ENCODE results near the gene NKD1. TPM values are rescaled to one million over a fixed set of nuclear protein-coding genes. Genes with fewer than 3 reads are reported as not detected.

The NKD1 gene
- polyA plus RNA-seq, 3 donors, result 0.01 TPM; not detected in 2

DNA sequence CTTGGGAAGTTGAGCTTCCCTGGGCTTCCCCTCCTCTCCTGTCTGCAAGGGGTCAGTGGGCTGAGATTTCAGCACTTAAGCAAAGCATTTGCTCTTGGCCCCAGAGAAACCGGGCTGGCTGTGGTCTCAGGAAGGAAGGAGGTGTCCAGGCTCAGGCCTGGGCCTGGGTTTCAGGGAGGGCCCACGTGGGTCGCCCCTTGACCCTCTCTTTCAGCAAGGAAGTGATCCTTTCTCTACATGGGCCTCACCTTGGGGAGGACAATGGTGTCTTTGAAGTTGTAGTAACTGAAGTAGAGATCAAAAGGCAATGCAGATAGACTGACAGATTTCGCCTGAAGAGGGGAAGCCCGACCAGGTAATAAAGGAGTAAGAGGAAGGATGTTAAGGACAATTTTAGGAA, 147.9 kb downstream of the NKD1 start:
- Histone ChIP-seq H3K9ac (ENCODE audit: insufficient read depth, low read length, poor library complexity, severe bottlenecking) (peak overlapping the region; percentile 95), H3K4me3 (replicated peaks in 1 of 3; ENCODE audit: low read depth in 2 of 3, low read length in 3 of 3) (peak overlapping the region; percentile 11 to 95 (median 32)), H3K4me1 (ENCODE audit: control insufficient read depth in 1 of 2, insufficient read depth in 2 of 2, low read length in 2 of 2) (peaks cover 71 to 83% of the 10 kb centered on the region in 2 donors), H3K36me3 (replicated peaks in 1 of 2; ENCODE audit: control insufficient read depth in 1 of 2, insufficient read depth in 2 of 2, low read length in 2 of 2) (peaks cover 20 to 24% of the 10 kb centered on the region in 2 donors), H4K20me1 (ENCODE audit: insufficient read depth, low read length) (peaks cover 28% of the 10 kb centered on the region), H3K9me3 (replicated peaks in 1 of 2; ENCODE audit: control insufficient read depth in 1 of 2, insufficient read depth in 1 of 2, low read length in 2 of 2) (no peaks in the 10 kb centered on the region), H3K79me2 (ENCODE audit: insufficient read depth, low read length) (peaks cover 89% of the 10 kb centered on the region), H3K27me3 (ENCODE audit: control insufficient read depth in 2 of 2, insufficient read depth in 2 of 2, low read length in 2 of 2) (no peaks in the 10 kb centered on the region), H3K4me2 (replicated peaks; ENCODE audit: extremely low read depth, low read length, poor library complexity, severe bottlenecking) (peak overlapping the region; percentile 99), H3K27ac (ENCODE audit: low read depth in 1 of 2, low read length in 2 of 2) (peak overlapping the region; percentile 97 to 100), H2AFZ (ENCODE audit: insufficient read depth, low read depth, low read length, poor library complexity, severe bottlenecking) (no peak overlapping the region)
- Mint-ChIP-seq H3K4me1 (peaks cover 82% of the 10 kb centered on the region), H3K27ac (peak overlapping the region; percentile 98 to 100 (median 99)), H3K27me3 (ENCODE audit: low read depth in 3 of 3) (no peaks in the 10 kb centered on the region), H3K36me3 (peaks cover 33 to 48% of the 10 kb centered on the region in 2 donors), H3K4me3 (peak overlapping the region; percentile 95 to 99), H3K9me3 (no peaks in the 10 kb centered on the region)
- peak in 1 of 3 donors; percentile 53 for DNase-seq
- 0% methylated on average over 3 of the region's 5 CpGs for WGBS (ENCODE audit: insufficient coverage)
- intact Hi-C loops (cut with micrococcal nuclease), result loop anchor here (5.0 to 10.0 kb wide), 2 partner anchors 46 to 421 kb away; partner anchors contain the start of gene CYLD (in 2 of the 2)
- TF ChIP-seq, protein P1, sequence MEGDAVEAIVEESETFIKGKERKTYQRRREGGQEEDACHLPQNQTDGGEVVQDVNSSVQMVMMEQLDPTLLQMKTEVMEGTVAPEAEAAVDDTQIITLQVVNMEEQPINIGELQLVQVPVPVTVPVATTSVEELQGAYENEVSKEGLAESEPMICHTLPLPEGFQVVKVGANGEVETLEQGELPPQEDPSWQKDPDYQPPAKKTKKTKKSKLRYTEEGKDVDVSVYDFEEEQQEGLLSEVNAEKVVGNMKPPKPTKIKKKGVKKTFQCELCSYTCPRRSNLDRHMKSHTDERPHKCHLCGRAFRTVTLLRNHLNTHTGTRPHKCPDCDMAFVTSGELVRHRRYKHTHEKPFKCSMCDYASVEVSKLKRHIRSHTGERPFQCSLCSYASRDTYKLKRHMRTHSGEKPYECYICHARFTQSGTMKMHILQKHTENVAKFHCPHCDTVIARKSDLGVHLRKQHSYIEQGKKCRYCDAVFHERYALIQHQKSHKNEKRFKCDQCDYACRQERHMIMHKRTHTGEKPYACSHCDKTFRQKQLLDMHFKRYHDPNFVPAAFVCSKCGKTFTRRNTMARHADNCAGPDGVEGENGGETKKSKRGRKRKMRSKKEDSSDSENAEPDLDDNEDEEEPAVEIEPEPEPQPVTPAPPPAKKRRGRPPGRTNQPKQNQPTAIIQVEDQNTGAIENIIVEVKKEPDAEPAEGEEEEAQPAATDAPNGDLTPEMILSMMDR (IDR thresholded peaks at IDR 0.05), result no peak

DNA sequence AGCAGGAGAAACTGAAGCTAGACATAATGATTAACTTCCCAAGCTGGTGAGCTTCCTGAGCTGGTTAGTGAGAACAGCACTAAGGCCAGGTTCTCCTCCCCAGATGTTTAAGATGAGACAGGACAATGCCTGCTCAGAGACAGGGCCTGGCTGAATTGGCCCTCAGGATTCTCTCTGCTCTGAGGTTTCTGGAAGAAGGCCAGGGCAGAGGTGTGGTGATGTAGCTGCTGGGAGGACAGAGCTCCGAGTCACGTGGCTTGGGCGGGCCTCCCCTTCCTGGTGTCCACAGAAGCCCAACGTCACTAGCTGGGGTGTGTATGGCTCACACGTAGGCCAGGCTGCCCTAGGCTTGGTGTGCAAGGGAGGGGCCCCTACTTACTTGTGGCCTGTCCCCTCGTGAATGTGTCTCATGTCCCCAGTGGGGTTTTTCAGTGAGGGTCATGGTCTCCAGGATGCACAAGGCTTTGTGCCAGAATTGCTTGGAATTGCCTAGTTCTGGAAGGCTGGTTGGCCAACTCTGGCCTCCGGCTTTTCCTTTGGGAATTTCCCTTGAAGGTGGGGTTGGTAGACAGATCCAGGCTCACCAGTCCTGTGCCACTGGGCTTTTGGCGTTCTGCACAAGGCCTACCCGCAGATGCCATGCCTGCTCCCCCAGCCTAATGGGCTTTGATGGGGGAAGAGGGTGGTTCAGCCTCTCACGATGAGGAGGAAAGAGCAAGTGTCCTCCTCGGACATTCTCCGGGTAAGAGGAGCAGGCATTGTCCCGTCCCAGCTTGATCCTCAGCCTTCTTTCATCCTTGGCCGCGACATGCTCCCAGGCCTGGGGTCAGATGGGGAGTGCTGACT, 148.6 kb downstream of the NKD1 start:
- peaks cover 39 to 55% of the 10 kb centered on the region in 2 donors for H3K36me3 Mint-ChIP-seq

More for the DNA sequence above, 148.6 kb downstream of the NKD1 start:
- Histone ChIP-seq H3K79me2 (ENCODE audit: insufficient read depth, low read length) (peaks cover 95% of the 10 kb centered on the region), H3K9ac (ENCODE audit: insufficient read depth, low read length, poor library complexity, severe bottlenecking) (peak overlapping the region; percentile 95), H3K4me2 (replicated peaks; ENCODE audit: extremely low read depth, low read length, poor library complexity, severe bottlenecking) (peak overlapping the region; percentile 99), H3K4me1 (ENCODE audit: control insufficient read depth in 1 of 2, insufficient read depth in 2 of 2, low read length in 2 of 2) (peaks cover 75 to 89% of the 10 kb centered on the region in 2 donors), H4K20me1 (ENCODE audit: insufficient read depth, low read length) (peaks cover 34% of the 10 kb centered on the region), H3K4me3 (replicated peaks in 1 of 3; ENCODE audit: low read depth in 2 of 3, low read length in 3 of 3) (peak overlapping the region in 2 of 3 experiments; percentile 32 to 95), H3K36me3 (replicated peaks in 1 of 2; ENCODE audit: control insufficient read depth in 1 of 2, insufficient read depth in 2 of 2, low read length in 2 of 2) (peaks cover 26 to 31% of the 10 kb centered on the region in 2 donors), H3K27ac (ENCODE audit: low read depth in 1 of 2, low read length in 2 of 2) (peak overlapping the region; percentile 97 to 100), H2AFZ (ENCODE audit: insufficient read depth, low read depth, low read length, poor library complexity, severe bottlenecking) (no peak overlapping the region), H3K9me3 (replicated peaks in 1 of 2; ENCODE audit: control insufficient read depth in 1 of 2, insufficient read depth in 1 of 2, low read length in 2 of 2) (no peaks in the 10 kb centered on the region), H3K27me3 (ENCODE audit: control insufficient read depth in 2 of 2, insufficient read depth in 2 of 2, low read length in 2 of 2) (no peaks in the 10 kb centered on the region)
- Mint-ChIP-seq H3K4me3 (peak overlapping the region; percentile 95 to 99), H3K9me3 (no peaks in the 10 kb centered on the region), H3K27ac (peak overlapping the region; percentile 98 to 100 (median 99)), H3K4me1 (peaks cover 87% of the 10 kb centered on the region), H3K27me3 (ENCODE audit: low read depth in 3 of 3) (no peaks in the 10 kb centered on the region)
- intact Hi-C loops (cut with micrococcal nuclease), result loop anchor here (5.0 to 10.0 kb wide), 2 partner anchors 46 to 422 kb away; partner anchors contain the start of gene CYLD (in 2 of the 2)
- 48% methylated on average over 10 of the region's 15 CpGs for WGBS (ENCODE audit: insufficient coverage)
- peak; percentile 98 to 100 (median 99) for DNase-seq
- TF ChIP-seq, protein P1 (IDR thresholded peaks at IDR 0.05), result no peak
